Occipital lobe (tissue), 2 donors: ENCODE data around the gene C5AR1. TPM values are rescaled to one million over a fixed set of nuclear protein-coding genes. Genes with fewer than 3 reads are reported as not detected.
"Not testable (repeated sequence)": the region's sequence is repeated elsewhere in the genome, so short reads cannot be mapped to it uniquely, and the experiment has no call there.

ENCODE experiments used
- DNase-seq: peaks from one replicate; lab custom pipeline; 2025; lab: John Stamatoyannopoulos, UW
- total RNA-seq: library from RNA; depleted of rRNA; stranded (reverse); fragments of >200 nt; gene quantifications from one replicate; pipeline ENCODE4 v1.2.3, GENCODE V29; 2014

C5AR1 gene
- total RNA-seq, 1 donor from 2014 or later = 0.16 TPM

GRCh38 chr19:47365455-47365854, 55.8 kb downstream of the C5AR1 start:
- DNase-seq = not testable (repeated sequence)

DNA sequence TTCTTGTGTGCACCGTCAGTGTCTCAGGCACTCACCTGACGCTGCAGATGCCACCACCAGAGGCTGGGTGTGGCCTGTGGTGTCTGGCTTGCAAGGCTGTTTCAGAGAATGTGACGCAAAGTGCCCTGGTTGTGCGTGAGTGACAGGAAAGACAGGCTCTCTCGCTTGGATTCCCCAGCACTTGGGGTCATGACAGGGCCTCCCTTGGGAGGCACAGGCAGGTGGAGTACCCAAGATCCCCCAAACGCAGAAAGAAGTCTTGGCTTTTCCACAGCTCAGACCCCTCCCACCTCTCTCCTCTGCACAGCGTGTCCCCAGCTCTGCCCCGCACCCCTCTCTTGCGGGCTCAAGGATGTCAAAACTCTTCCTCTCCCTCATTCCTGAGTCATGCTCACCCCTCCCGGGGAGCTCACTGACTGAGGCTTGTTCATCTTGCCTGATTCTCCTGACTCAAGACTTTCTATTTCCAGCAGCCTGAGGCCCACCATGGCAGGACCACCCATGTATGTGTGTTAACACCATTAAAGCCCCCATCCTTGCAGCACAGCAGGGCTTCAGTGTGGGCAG, 60.5 kb downstream of the C5AR1 start:
- no peak for DNase-seq

DNA sequence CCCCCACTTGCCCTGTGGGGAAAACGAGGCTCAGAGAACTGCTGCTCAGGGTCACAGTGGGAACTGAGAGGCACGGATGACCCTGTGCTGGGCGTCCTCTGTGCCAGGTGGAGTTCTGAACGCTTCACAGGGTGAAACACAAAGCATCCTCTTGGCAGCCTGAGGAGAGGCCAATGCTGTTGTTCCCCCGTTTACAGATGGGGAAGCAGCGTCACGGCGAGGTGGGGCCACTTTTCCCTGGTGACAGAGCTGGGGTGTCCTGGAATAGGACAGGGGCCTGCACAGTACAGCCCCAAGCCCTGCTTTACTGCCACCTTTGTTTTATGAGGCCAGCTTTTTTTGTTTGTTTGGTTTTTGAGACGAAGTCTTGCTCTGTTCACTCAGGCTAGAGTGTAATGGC, 61.6 kb downstream of the C5AR1 start:
- no peak for DNase-seq

Other genes with a start within 250 kb of the C5AR1 start
- 11.2 TPM for gene ZC3H4, start 196.1 kb upstream of the C5AR1 start, total RNA-seq
- 76.3 TPM for gene SAE1, start 179.0 kb upstream of the C5AR1 start, total RNA-seq
- 13.4 TPM for gene BBC3, start 78.7 kb upstream of the C5AR1 start, total RNA-seq
- gene CCDC9, start 53.3 kb upstream of the C5AR1 start, total RNA-seq = 2.8 TPM
- 2.3 TPM for gene INAFM1, start 35.0 kb upstream of the C5AR1 start, total RNA-seq
- gene C5AR2, start 22.3 kb downstream of the C5AR1 start, total RNA-seq = 0.31 TPM
- 10.8 TPM for gene DHX34, start 39.5 kb downstream of the C5AR1 start, total RNA-seq
- 74.6 TPM for gene MEIS3, start 109.7 kb downstream of the C5AR1 start, total RNA-seq
- gene SLC8A2, start 162.0 kb downstream of the C5AR1 start, total RNA-seq = 40.1 TPM
- gene KPTN, start 174.4 kb downstream of the C5AR1 start, total RNA-seq = 4.2 TPM
- gene NAPA, start 205.2 kb downstream of the C5AR1 start, total RNA-seq = 26.8 TPM